Stimulated activated naive CD8-positive, alpha-beta T cell treated with anti-CD3 and anti-CD28 coated beads, Interleukin-15, Interleukin-2, amounts not matched to agents 100 ng/mL and 50 ng/mL, for 24 hours (primary cell): ENCODE data around the gene STAG1.
"Not testable (repeated sequence)": the region's sequence is repeated elsewhere in the genome, so short reads cannot be mapped to it uniquely, and the experiment has no call there.

Experiments
- H3K27ac Mint-ChIP-seq: one replicate; pipeline ENCODE4 v1.8.0; 2021; ENCODE audit warnings: mild to moderate bottlenecking, mixed read lengths
- H3K27me3 Mint-ChIP-seq: one replicate; pipeline ENCODE4 v1.8.0; 2021; ENCODE audit warnings: mixed read lengths
- H3K36me3 Mint-ChIP-seq: one replicate; pipeline ENCODE4 v1.8.0; 2021; ENCODE audit warnings: low read depth, mixed read lengths
- H3K4me1 Mint-ChIP-seq: one replicate; pipeline ENCODE4 v1.8.0; 2021; ENCODE audit warnings: low read depth, mixed read lengths
- H3K4me3 Mint-ChIP-seq: one replicate; pipeline ENCODE4 v1.8.0; 2021; ENCODE audit warnings: mild to moderate bottlenecking, mixed read lengths
- H3K9me3 Mint-ChIP-seq: one replicate; pipeline ENCODE4 v1.8.0; 2021; ENCODE audit warnings: mixed read lengths

STAG1 gene

DNA sequence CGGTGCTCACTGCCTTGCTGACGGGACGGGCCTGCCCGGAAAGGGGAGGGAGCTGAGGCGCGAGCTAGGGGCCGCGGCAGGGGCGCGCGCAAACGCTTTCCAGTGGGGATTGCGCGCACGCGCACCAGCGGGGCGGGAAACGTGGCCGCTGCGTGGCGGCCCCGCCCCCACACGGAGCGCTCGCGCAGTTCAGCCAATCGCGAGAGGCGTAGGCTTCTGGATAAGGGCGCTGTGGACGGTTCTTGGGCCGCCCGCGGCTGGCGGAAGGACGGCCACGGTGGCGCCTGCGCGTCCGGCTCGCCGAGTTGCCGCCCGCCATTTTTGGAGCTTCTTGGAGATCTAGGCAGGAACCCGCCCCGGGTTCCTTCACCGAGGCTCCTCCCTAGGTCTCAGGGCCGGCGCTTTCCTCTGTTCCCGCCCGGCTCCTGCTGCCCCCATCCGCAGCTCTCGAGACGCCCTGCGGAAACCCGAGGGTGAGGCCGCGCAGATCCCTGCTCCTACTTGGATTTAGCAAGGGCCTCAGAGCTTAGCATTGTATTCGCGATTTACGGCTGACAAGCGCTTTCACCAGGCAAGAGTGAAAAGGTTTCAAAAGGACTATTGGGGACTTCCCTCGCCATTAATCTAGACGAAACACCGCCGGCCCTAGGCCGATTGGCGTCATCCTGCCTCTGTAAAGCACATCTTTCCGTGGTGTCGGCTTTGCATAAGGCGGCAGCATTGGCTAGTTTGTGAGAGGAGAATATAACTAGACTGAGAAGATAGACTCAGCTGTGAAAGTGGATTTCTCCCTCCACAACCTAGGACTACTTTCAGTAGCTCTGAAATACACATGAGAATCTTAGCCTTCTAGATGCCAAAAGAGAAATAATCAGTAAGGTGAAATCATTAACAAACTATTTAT, 496 bp upstream of the STAG1 start:
- Mint-ChIP-seq H3K27ac (peak overlapping the region; percentile 99), H3K4me1 (peaks cover 46% of the 10 kb centered on the region), H3K27me3 (no peaks in the 10 kb centered on the region), H3K4me3 (peak overlapping the region; percentile 97), H3K9me3 (no peaks in the 10 kb centered on the region), H3K36me3 (no peaks in the 10 kb centered on the region)

DNA sequence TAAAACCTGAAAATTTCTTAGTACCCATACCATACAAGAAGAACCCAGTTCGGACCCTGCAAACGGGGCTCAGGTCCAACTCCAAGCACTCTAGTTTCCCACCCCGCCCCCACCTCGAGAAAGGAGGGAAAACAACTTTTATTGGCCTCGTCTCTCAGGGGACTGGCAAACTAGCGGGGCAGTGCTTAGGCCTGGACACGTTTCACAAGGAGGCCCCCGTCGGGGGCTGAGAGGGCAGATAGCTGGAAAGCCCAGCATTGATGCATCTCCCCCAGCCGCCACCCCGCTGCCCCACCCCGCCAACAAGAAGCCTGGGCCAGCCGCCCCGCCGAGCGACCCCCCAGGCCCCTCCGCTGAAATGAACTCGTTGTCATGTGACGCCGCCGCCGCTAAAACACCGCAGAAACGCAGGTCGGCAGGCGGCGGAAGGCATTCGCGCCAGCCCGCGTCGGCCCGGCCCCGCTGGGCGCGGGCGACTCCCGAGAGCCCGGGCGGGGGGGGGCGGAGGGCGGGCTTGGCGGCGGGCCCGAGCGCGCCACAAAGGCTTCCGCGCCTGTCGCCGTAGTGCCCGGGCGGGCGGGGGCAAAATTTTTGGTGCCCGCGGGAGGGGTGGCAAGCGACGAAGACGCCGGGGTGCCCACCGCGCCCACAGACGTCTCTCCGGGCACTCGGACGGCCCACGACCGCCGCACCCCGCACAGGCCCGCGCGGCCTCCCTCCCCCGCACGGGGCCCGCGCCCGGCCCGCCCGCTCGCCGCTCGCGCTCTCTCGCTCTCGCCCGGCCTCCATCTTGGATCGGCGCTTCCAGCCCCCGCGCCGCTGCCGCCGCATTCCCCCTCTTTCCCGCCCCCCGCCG, 634 bp downstream of the STAG1 start:
- peaks cover 54% of the 10 kb centered on the region for H3K4me1 Mint-ChIP-seq
- H3K27me3 Mint-ChIP-seq = no peaks in the 10 kb centered on the region
- H3K9me3 Mint-ChIP-seq = no peaks in the 10 kb centered on the region
- H3K36me3 Mint-ChIP-seq = no peaks in the 10 kb centered on the region
- peak overlapping the region; percentile 97 for H3K27ac Mint-ChIP-seq
- peak overlapping the region; percentile 97 for H3K4me3 Mint-ChIP-seq

DNA sequence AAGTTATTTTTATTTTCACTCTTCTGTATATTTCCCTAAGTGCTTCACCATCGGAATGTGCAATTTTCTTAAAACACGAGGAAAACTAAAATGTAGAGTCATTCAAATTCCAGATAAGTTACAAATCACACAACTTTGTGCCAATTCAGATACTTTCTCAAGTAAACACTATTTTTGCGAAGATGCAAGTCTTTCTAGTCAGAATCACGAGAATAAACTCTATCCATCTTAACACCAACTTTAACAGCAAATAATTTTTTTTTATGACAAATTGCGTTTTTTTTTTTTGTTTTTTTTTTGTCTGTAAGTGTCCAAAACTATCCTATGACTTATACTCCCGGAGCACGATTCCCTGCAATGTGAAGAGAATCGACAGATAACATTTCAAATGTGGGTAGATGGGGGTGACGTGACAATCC, 1.3 kb downstream of the STAG1 start:
- H3K9me3 Mint-ChIP-seq = no peaks in the 10 kb centered on the region
- no peaks in the 10 kb centered on the region for H3K27me3 Mint-ChIP-seq
- H3K4me1 Mint-ChIP-seq = peaks cover 60% of the 10 kb centered on the region
- H3K27ac Mint-ChIP-seq = peak overlapping the region; percentile 93
- H3K36me3 Mint-ChIP-seq = no peaks in the 10 kb centered on the region
- H3K4me3 Mint-ChIP-seq = peak overlapping the region; percentile 88

DNA sequence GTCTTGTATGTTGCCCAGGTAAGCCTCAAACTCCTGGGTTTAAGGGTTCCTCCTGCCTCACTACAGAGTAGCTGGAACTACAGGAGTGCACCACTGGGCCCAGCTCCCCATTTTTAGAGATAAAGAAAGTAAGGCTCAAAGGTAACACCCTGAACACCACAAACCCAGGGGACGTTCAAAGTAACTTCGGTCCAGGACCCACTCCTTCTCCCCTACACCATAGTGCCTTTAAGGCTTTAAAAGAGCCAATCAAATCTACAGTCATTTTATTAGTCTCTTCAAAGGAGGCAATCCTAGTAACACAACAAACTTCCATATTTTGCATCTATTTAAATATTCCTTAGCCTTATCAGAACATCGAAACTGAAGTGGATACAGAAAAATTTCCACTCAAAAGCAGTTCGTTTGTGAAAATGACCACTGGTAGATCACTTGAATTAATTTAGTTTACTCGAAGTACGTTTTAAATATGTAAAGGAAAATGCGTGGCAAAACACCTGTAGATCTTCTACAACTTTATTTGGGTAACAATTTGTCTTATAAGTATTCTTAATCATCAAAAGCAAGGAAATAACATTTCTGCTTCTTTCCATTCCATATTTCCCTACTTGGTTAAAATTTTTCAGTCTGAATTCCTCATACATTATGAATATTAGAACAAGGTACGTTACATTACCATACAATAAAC, 1.8 kb downstream of the STAG1 start:
- H3K36me3 Mint-ChIP-seq = no peaks in the 10 kb centered on the region
- no peaks in the 10 kb centered on the region for H3K27me3 Mint-ChIP-seq
- H3K9me3 Mint-ChIP-seq = no peaks in the 10 kb centered on the region
- peak overlapping the region; percentile 88 for H3K4me3 Mint-ChIP-seq
- H3K27ac Mint-ChIP-seq = peak overlapping the region; percentile 93
- H3K4me1 Mint-ChIP-seq = peaks cover 65% of the 10 kb centered on the region

DNA sequence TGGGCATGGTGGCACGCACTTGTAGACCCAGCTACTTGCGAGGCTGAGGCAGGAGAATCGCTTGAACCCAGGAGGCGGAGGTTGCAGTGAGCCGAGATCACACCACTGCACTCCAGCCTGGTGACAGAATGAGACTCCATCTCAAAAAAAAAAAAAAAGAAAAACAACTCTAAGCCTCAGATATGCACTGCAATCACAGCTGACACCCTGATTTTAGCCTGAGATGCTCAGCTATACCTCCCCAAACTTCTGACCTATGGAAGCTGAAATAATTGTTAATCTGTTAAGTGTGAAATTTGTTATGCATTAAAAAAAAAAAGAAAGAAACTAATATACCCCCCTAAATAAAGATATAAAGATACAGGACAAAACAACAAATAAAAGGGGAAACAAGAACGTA, 2.6 kb downstream of the STAG1 start:
- H3K4me1 Mint-ChIP-seq = peaks cover 65% of the 10 kb centered on the region
- H3K36me3 Mint-ChIP-seq, H3K9me3 Mint-ChIP-seq, H3K27me3 Mint-ChIP-seq: not testable (repeated sequence)
- peak overlapping the region; percentile 93 for H3K27ac Mint-ChIP-seq
- peak overlapping the region; percentile 88 for H3K4me3 Mint-ChIP-seq

DNA sequence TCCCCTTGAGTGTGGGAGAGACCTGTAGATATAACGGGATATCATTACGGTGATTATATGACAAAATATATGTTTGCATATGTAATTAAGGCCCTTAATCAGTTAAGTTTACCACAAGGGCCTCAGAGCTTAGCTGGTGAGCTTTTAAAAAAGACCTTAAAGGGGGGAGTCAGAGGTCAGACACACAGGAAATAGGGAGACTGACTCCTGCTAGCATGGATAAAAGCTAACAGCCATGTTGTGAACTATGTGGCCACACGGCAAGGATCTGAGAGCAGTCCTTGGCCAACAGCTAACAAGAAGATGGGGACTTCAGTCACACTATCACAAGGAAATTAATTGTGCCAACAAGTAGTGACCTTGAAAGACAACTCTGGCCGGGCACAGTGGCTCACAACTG, 3.1 kb downstream of the STAG1 start:
- no peaks in the 10 kb centered on the region for H3K36me3 Mint-ChIP-seq

DNA sequence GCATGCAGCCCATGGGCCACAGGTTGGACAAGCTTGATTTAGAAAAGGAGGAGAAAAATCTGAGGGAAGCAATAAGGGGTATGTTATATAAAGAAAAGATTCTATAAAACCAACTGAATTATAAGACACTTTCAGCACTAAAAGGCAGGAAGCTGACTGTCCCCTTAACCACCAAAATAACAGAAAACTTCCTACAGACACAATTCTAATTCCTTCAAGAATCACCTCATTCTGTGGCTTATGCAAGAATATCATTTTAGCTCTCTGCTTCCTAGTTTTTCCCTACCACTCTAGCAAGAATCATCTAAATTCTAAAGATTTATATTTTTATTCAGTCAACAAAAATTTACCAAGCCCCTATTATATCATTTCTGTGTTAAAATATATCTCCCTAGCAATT, 6.3 kb downstream of the STAG1 start:
- no peak overlapping the region for H3K27ac Mint-ChIP-seq
- no peaks in the 10 kb centered on the region for H3K27me3 Mint-ChIP-seq
- H3K4me3 Mint-ChIP-seq = no peak overlapping the region
- H3K36me3 Mint-ChIP-seq = peaks cover 10% of the 10 kb centered on the region
- H3K9me3 Mint-ChIP-seq = peaks cover 4% of the 10 kb centered on the region
- peaks cover 54% of the 10 kb centered on the region for H3K4me1 Mint-ChIP-seq

More for the DNA sequence above, 3.1 kb downstream of the STAG1 start:
- Mint-ChIP-seq H3K27ac (peak overlapping the region; percentile 52), H3K27me3 (no peaks in the 10 kb centered on the region), H3K9me3 (no peaks in the 10 kb centered on the region), H3K4me3 (peak overlapping the region; percentile 88), H3K4me1 (peaks cover 60% of the 10 kb centered on the region)

DNA sequence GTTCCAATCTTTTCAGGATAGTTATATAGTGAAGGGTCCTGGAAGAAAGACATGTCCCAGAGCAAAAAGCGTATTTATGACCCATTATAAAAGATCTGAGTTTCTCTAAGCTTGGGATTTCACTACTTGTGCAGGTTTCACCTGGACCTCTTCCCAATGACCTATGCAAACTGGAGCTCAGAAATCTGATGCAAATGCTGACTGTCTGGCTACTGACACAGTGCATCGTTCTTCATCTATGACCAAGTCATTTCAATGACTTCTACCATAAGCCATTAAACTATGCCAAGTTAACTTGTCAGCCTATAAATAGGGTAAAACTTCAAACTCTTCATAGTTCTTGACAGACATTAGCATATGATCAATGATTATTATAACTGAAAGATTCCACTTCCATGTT, 11.1 kb downstream of the STAG1 start:
- Mint-ChIP-seq H3K27me3 (no peaks in the 10 kb centered on the region), H3K4me1 (peaks cover 36% of the 10 kb centered on the region), H3K9me3 (peaks cover 4% of the 10 kb centered on the region)

DNA sequence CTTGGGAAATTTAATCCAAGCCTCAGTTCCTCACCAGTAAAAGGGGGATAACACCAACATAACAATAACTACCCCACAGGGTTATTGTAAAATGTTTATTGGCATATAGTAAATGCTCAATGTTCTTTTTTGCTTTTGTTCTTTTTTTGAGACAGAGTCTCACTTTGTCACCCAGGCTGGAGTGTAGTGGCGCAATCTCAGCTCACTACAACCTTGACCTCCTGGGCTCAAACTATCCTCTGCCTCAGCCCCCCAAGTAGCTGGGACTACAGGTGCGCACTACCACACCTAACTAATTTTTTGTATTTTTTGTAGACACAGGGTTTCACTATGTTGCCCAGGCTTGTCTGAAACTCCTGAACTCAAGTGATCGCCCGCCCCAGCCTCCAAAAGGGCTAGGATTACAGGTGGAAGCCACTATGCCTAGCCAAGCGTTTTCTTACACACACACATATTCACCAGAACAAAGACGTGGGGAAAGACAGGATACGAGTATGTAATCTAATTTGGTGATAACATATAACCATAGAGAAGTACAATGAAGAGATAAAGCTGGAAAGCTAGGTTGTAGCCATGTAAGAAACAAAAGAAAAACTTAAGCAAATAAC, 11.7 kb downstream of the STAG1 start:
- no peaks in the 10 kb centered on the region for H3K27me3 Mint-ChIP-seq
- peaks cover 34% of the 10 kb centered on the region for H3K4me1 Mint-ChIP-seq
- H3K4me3 Mint-ChIP-seq = no peak overlapping the region
- H3K27ac Mint-ChIP-seq = no peak overlapping the region
- H3K36me3 Mint-ChIP-seq = peaks cover 20% of the 10 kb centered on the region
- H3K9me3 Mint-ChIP-seq = peaks cover 4% of the 10 kb centered on the region

More for the DNA sequence above, 11.1 kb downstream of the STAG1 start:
- no peak overlapping the region for H3K27ac Mint-ChIP-seq
- no peak overlapping the region for H3K4me3 Mint-ChIP-seq
- H3K36me3 Mint-ChIP-seq = peaks cover 20% of the 10 kb centered on the region

DNA sequence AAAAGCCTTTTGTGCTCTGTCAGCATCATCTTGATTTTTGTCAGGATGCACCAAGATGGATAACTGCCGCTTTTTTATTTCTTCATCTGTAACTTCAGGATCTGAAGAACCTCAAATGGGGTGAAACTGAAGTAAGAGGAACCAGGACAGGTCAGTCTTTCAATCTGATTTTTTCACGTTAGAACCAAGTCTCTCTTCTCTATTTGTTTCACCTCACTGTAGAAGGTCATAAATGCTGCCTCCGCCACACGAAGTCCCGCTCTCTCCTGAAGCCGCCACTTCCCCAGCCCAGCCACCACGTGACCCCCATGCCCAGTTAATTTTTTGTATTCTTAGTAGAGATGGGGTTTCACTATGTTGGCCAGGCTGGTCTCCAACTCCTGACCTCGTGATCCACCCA, 15.2 kb downstream of the STAG1 start:
- Mint-ChIP-seq H3K36me3 (peaks cover 14% of the 10 kb centered on the region), H3K4me1 (peaks cover 55% of the 10 kb centered on the region)
- not testable (repeated sequence) for H3K27ac Mint-ChIP-seq, H3K9me3 Mint-ChIP-seq, H3K4me3 Mint-ChIP-seq, H3K27me3 Mint-ChIP-seq

DNA sequence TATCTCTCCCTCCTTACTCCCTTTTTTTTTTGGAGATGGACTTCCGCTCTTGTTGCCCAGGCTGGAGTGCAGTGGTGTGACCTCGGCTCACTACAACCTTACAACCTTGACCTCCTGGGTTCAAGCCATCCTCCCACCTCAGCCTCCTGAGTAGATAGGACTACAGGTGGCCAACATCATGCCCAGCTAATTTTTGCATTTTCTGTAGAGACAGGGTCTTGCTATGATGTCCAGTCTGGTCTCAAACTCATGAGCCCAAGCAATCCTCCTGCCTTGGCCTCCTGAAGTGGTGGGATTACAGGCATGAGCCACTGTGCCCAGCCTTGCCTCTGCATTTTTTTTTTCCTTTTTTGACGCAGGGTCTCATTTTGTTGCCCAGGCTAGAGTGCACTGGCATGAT, 17.1 kb downstream of the STAG1 start:
- H3K27ac Mint-ChIP-seq = peak overlapping the region; percentile 49
- H3K4me3 Mint-ChIP-seq = no peak overlapping the region

DNA sequence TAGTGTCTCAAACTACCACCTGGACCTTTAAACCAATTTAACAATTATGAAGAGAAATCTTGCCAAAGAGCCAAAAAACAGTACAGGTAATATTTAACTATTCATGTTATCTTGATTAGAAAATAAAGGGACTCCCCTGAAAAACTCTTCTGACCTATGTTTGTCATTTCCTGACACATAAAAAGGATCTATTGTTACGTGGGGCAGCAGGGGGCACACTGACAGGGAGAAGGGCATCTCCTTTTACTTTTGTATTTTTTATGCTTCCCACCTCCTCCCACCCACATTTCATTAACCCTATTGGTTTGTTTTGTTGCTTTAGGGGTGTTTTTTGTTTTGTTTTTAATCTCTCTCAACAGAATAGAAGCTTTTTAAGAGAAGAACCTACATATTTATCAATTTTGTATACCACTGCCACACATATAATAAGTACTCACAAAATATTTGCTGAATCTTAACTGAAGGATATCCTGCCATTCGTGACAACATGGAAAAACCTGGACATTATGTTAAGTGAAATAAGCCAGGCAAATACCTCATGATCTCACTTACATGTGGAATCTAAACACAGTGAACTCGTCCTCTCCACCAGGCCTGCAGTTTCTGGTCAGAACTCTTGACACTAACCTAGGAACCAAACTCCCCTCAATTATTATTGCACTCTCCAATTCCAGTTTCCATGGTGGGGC, 17.7 kb downstream of the STAG1 start:
- Mint-ChIP-seq H3K4me3 (no peak overlapping the region), H3K9me3 (no peaks in the 10 kb centered on the region), H3K36me3 (peaks cover 6% of the 10 kb centered on the region), H3K27ac (no peak overlapping the region), H3K27me3 (no peaks in the 10 kb centered on the region), H3K4me1 (peaks cover 66% of the 10 kb centered on the region)

More for the DNA sequence above, 17.1 kb downstream of the STAG1 start:
- Mint-ChIP-seq H3K4me1 (peaks cover 65% of the 10 kb centered on the region), H3K9me3 (no peaks in the 10 kb centered on the region), H3K36me3 (peaks cover 10% of the 10 kb centered on the region), H3K27me3 (no peaks in the 10 kb centered on the region)

DNA sequence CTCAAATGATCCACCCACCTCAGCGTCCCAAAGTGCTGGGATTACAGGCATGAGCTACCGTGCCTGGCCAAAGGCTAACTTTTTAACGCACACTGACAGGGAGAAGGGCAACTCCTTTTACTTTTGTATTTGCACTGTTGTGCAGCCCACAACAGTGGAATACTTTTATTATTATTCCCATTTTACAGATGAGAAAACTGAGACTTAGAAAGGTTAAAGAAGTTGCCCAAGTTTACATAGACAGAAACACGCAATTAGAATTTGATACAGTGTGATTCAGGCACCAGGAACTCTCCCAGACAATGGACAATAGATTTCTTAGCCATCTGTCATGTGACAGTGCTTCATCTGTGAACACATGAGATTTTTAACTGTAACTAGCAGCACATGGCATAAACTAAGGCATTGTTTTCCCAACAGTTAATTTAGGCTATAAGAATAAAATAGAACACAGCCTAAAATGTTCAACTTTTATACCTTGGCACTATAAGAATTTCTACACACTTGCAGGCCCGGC, 18.8 kb downstream of the STAG1 start:
- Mint-ChIP-seq H3K27ac (no peak overlapping the region), H3K27me3 (no peaks in the 10 kb centered on the region), H3K4me3 (no peak overlapping the region), H3K36me3 (peaks cover 6% of the 10 kb centered on the region), H3K4me1 (peaks cover 76% of the 10 kb centered on the region), H3K9me3 (no peaks in the 10 kb centered on the region)
